HG02610 (cell line): ENCODE data around the gene ANKRD6.
"Not testable (repeated sequence)": the region's sequence is repeated elsewhere in the genome, so short reads cannot be mapped to it uniquely, and the experiment has no call there.

Experiments used
- ATAC-seq: cut with Tn5 transposase; IDR thresholded peaks from one replicate; pipeline ENCODE4 v1.9.1; 2021; ENCODE audit warnings: mild to moderate bottlenecking, moderate library complexity; ENCODE audit not compliant: unreplicated experiment

ANKRD6 gene

GRCh38 chr6:89591745-89592144 is 158.8 kb downstream of the ANKRD6 start:
- no peak for ATAC-seq

- ATAC-seq: peak; percentile 95
These were observed 163.1 kb downstream of the ANKRD6 start for GRCh38 chr6:89596056-89596455.

- ATAC-seq: no peak
These were observed 163.5 kb downstream of the ANKRD6 start for GRCh38 chr6:89596484-89596883.

GRCh38 chr6:89597372-89597771 is 164.4 kb downstream of the ANKRD6 start:
- no peak for ATAC-seq

GRCh38 chr6:89597988-89598387 is 165.0 kb downstream of the ANKRD6 start:
- ATAC-seq: no peak

GRCh38 chr6:89599727-89600126 is 166.8 kb downstream of the ANKRD6 start:
- no peak for ATAC-seq

GRCh38 chr6:89602166-89602565 is 169.2 kb downstream of the ANKRD6 start:
- no peak for ATAC-seq

- ATAC-seq: no peak
These were observed 171.7 kb downstream of the ANKRD6 start for GRCh38 chr6:89604653-89605052.

- ATAC-seq: no peak
These were observed 172.9 kb downstream of the ANKRD6 start for GRCh38 chr6:89605861-89606260.

- no peak for ATAC-seq
These were observed 177.2 kb downstream of the ANKRD6 start for GRCh38 chr6:89610149-89610642.

GRCh38 chr6:89611666-89612065 is 178.7 kb downstream of the ANKRD6 start:
- ATAC-seq: no peak

- no peak for ATAC-seq
These were observed 179.2 kb downstream of the ANKRD6 start for GRCh38 chr6:89612121-89612520.

- ATAC-seq: no peak
These were observed 180.8 kb downstream of the ANKRD6 start for GRCh38 chr6:89613790-89614189.

GRCh38 chr6:89615882-89616281 is 182.9 kb downstream of the ANKRD6 start:
- ATAC-seq: no peak

GRCh38 chr6:89616531-89616930 is 183.6 kb downstream of the ANKRD6 start:
- ATAC-seq: no peak

GRCh38 chr6:89618026-89618425 is 185.1 kb downstream of the ANKRD6 start:
- no peak for ATAC-seq

- ATAC-seq: no peak
These were observed 186.6 kb downstream of the ANKRD6 start for GRCh38 chr6:89619567-89619966.

- ATAC-seq: no peak
These were observed 190.8 kb downstream of the ANKRD6 start for GRCh38 chr6:89623749-89624148.

- ATAC-seq: no peak
These were observed 197.5 kb downstream of the ANKRD6 start for GRCh38 chr6:89630488-89630887.

GRCh38 chr6:89636412-89636811 is 203.5 kb downstream of the ANKRD6 start:
- not testable (repeated sequence) for ATAC-seq

GRCh38 chr6:89637960-89638319 is 205.0 kb downstream of the ANKRD6 start:
- ATAC-seq: no peak

GRCh38 chr6:89638320-89639195 is 205.6 kb downstream of the ANKRD6 start, which contains the start of gene LYRM2:
Gene LYRM2, minus strand, starts transcription at chr6:89638747. Its CDS starts 31 bp downstream, at chr6:89638716.
- ATAC-seq: peak; percentile 98

- ATAC-seq: no peak
These were observed 207.9 kb downstream of the ANKRD6 start for GRCh38 chr6:89640804-89641203.
